Measurements from ENCODE around the gene APOH. TPM values are rescaled to one million over a fixed set of nuclear protein-coding genes. Genes with fewer than 3 reads are reported as not detected.

APOH gene, protein sequence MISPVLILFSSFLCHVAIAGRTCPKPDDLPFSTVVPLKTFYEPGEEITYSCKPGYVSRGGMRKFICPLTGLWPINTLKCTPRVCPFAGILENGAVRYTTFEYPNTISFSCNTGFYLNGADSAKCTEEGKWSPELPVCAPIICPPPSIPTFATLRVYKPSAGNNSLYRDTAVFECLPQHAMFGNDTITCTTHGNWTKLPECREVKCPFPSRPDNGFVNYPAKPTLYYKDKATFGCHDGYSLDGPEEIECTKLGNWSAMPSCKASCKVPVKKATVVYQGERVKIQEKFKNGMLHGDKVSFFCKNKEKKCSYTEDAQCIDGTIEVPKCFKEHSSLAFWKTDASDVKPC
- total RNA-seq, result not detected

DNA sequence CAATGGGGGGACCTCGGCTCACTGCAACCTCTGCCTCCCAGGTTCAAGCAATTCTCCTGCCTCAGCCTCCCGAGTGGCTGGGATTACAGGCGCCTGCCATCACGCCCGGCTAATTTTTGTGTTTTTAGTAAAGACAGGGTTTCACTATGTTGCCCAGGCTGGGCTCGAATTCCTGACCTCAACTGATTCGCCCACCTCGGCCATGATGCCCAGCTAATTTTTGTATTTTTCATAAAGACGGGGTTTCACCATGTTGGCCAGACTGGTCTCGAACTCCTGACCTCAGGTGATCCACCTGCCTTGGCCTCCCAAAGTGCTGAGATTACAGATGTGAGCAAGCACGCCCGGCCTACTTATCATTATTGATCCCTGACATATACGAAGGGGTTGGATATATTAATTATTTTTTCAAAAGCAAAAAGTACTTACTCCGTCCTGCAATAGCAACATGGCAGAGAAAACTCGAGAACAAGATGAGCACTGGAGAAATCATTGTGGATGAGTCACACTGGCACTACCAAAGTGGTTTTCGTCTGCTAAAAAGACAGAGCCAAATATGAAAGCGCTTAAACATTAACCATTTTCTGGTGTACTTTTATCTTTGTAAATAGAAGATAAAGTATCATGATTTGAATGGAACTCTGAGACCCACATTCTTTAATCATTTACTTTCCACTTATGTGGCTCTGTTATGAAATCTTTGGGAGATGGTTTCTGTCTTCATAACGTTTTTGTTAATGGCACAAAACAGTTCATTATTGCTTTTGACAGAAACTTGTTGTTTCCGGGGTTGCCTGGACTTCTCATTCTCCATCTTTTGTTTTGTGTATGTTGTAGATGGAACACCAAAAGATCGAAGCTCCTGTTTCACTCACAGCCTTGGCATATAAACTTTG lies at the start of gene APOH:
Gene APOH (minus strand): TSS at position 529 of the 896 bp plus-strand sequence. CDS start 36 bp downstream, at position 493.
- Mint-ChIP-seq H3K4me3 (no peak within 1 kb of the TSS), H3K4me1 (ENCODE audit: low read depth) (peaks cover 8% of the 10 kb centered on the region), H3K27ac (no peak within 1 kb of the TSS), H3K36me3 (ENCODE audit: insufficient read depth in 2 of 2) (no peaks in the 10 kb centered on the region), H3K9me3 (no peaks in the 10 kb centered on the region), H3K27me3 (ENCODE audit: low read depth) (no peaks in the 10 kb centered on the region)
- no peak for DNase-seq
- ATAC-seq (replicated peaks in 1 of 2), result no peak

DNA sequence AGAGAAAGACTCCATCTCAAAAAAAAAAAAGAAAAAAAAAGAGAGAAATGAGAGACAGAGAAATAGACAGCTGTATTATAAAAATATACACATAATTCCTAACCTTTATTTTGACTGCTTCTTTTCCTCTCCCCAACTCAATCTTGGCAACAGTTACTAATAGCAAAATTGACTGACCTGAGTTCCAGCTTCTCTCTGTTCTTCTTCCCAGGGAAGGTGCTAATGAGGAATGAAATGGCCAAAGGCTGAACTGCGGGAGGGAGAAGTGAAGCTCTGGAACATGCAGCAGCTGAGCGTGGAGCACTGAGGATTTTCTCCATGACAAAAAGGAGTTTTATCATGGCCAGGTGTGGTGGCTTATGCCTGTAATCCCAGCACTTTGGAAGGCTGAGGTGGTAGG lies 48.0 kb upstream of the APOH start:
- ATAC-seq (replicated peaks in 1 of 2) (no peak), DNase-seq (no peak)
- Mint-ChIP-seq H3K27me3 (ENCODE audit: low read depth) (no peaks in the 10 kb centered on the region), H3K4me1 (ENCODE audit: low read depth) (no peaks in the 10 kb centered on the region), H3K36me3 (ENCODE audit: insufficient read depth in 2 of 2) (no peaks in the 10 kb centered on the region), H3K4me3 (no peak overlapping the region), H3K27ac (no peak overlapping the region), H3K9me3 (no peaks in the 10 kb centered on the region)

DNA sequence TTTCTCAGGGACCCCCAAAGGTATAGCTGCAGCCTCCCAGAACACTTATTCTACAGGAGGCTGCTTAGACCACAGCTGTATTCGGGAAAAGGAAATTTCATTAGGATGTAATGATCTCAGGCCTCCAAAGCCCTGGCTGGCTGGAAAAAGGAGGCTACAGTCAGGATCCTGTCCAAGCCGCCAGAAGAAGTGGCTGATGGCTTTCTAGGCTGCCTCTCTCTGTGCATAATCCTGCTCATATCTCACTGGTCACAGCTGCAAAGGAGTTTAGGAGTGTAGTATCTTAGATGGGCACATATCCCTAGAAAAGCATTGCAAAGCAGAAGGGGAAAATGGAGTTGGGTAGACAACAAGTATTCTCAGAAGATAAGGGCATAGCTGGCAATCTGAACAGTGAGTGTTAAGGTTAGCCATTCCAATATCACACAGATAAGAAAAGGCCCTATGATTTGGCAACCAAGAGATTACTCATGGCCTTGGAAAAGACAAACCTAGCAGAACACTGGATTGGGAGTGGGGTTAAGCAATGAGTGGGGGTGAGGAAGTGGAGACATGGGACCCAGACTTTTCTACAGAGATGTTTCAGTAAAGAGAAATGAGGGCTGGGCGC lies 47.2 kb upstream of the APOH start:
- Mint-ChIP-seq H3K36me3 (ENCODE audit: insufficient read depth in 2 of 2) (no peaks in the 10 kb centered on the region), H3K27me3 (ENCODE audit: low read depth) (no peaks in the 10 kb centered on the region), H3K4me1 (ENCODE audit: low read depth) (no peaks in the 10 kb centered on the region), H3K27ac (no peak overlapping the region), H3K4me3 (no peak overlapping the region), H3K9me3 (peaks cover 0 to 1% of the 10 kb centered on the region in 2 donors)
- no peak for ATAC-seq (replicated peaks in 1 of 2)
- DNase-seq, result no peak

DNA sequence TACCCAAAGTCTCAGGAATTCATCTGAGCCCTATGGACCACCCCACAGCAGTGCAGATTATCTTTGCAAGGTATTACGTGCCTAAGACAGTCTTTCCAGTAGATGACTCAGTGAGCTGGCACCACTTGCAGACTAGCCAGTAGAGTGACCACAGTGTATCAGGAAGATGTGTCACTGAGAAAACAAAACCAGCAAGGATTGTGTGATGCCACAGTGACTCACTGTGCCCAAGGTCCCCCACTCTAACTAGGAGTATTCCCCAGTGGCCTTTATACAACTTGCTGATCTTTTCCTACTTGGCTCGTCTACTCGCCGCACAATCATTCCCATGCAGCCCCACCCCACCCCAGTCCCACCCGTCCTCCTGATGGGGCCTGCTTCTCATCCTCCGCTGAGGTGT lies 46.4 kb upstream of the APOH start:
- peaks cover 0 to 2% of the 10 kb centered on the region in 2 donors for H3K36me3 Mint-ChIP-seq (ENCODE audit: insufficient read depth in 2 of 2)
- ATAC-seq (replicated peaks in 1 of 2), result peak; percentile 50 to 77
- peaks cover 0 to 1% of the 10 kb centered on the region in 2 donors for H3K9me3 Mint-ChIP-seq
- no peaks in the 10 kb centered on the region for H3K27me3 Mint-ChIP-seq (ENCODE audit: low read depth)
- no peak overlapping the region for H3K4me3 Mint-ChIP-seq
- no peak for DNase-seq
- no peaks in the 10 kb centered on the region for H3K4me1 Mint-ChIP-seq (ENCODE audit: low read depth)
- H3K27ac Mint-ChIP-seq, result no peak overlapping the region

DNA sequence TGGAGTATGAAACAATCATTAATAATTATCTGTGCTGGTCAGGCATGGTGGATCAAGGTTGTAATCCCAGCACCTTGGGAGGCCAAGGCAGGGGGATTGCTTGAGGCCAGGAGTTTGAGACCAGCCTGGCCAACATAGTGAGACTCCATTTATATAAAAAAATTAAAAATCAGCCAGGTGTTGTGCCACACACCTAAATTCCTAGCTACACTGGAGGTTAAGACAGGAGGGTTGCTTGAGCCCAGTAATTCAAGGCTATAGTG lies 44.3 kb upstream of the APOH start:
- Mint-ChIP-seq H3K27me3 (ENCODE audit: low read depth) (no peaks in the 10 kb centered on the region), H3K27ac (no peak overlapping the region), H3K36me3 (ENCODE audit: insufficient read depth in 2 of 2) (peaks cover 0 to 2% of the 10 kb centered on the region in 2 donors), H3K4me3 (no peak overlapping the region), H3K4me1 (ENCODE audit: low read depth) (no peaks in the 10 kb centered on the region), H3K9me3 (peaks cover 0 to 3% of the 10 kb centered on the region in 2 donors)
- ATAC-seq (replicated peaks in 1 of 2) (no peak), DNase-seq (no peak)

DNA sequence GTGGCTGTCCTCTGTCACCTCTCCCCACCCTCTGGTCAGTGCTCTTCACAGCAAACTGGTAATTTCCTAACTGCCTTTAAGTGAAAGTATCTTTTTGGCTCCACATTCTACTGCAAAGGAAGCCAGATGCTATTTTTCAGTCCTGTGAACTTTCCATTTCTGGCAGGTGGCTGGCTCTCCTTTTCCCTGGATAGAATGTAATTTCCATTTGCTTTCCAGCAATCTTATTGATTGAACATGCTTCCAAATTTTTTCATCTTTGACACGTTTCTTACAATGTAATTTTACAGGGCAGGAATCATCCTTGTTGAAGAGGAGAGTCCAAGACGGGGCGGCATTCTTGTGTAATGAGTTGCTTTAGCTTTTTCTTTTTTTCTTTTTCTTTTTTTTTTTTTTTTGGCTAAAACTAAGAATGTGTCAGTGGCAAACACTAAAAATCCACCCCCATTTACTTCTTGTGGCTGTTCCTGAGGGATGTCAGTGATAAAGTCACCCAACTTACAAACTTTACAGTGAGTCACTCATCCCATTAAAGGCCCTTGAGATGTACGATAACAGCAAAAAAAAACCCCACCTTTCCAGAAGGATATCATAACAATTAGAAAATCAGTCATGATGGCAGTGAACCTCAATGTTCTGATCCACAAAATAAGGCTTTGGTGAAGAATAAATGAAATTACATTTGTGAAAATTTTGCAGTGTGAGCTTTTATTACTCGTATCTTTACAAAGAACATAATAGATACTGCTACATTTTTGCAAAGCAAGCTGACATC lies 43.8 kb upstream of the APOH start:
- no peaks in the 10 kb centered on the region for H3K4me1 Mint-ChIP-seq (ENCODE audit: low read depth)
- ATAC-seq (replicated peaks in 1 of 2) (no peak), DNase-seq (no peak)
- H3K4me3 Mint-ChIP-seq, result no peak overlapping the region
- no peak overlapping the region for H3K27ac Mint-ChIP-seq
- H3K27me3 Mint-ChIP-seq (ENCODE audit: low read depth), result no peaks in the 10 kb centered on the region
- H3K9me3 Mint-ChIP-seq, result peaks cover 0 to 3% of the 10 kb centered on the region in 2 donors
- peaks cover 0 to 2% of the 10 kb centered on the region in 2 donors for H3K36me3 Mint-ChIP-seq (ENCODE audit: insufficient read depth in 2 of 2)

DNA sequence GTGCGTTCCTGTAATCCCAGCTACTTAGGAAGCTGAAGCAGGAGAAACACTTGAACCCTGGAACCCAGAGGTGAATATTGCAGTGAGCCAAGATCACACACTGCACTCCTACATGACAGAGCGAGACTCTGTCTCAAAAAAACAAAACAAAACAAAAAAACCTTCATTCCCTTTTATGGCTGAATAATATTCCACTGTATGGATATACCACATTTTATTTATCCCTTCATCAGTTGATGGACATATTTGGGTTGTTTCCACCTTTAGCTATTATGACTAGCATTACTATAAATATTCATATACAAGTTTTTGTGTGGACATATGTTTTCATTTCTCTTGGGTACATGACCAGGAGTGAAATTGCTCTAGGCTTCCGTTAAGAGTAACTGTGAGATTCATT lies 42.3 kb upstream of the APOH start:
- H3K4me3 Mint-ChIP-seq, result no peak overlapping the region

DNA sequence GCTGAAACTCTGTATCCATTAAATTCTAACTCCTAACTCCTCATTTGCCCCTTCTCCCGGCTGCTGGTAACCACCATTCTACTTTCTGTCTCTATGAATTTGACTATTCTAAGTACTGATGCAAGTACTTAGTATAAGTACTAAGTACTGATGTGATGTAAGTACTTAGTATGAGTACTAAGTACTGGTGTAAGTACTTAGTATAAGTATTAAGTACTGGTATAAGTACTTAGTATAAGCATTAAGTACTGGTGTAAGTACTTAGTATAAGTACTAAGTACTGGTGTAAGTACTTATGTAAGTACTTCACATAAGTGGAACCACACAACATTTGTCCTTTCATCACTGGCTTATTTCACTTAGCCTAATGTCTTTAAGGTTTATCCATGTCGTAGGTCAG lies 40.9 kb upstream of the APOH start:
- DNase-seq, result no peak
- Mint-ChIP-seq H3K4me1 (ENCODE audit: low read depth) (no peaks in the 10 kb centered on the region), H3K36me3 (ENCODE audit: insufficient read depth in 2 of 2) (peaks cover 0 to 2% of the 10 kb centered on the region in 2 donors), H3K4me3 (no peak overlapping the region), H3K9me3 (peaks cover 0 to 3% of the 10 kb centered on the region in 2 donors), H3K27ac (no peak overlapping the region), H3K27me3 (ENCODE audit: low read depth) (no peaks in the 10 kb centered on the region)
- no peak for ATAC-seq (replicated peaks in 1 of 2)

More for the DNA sequence above, 42.3 kb upstream of the APOH start:
- H3K27ac Mint-ChIP-seq, result no peak overlapping the region
- H3K27me3 Mint-ChIP-seq (ENCODE audit: low read depth), result no peaks in the 10 kb centered on the region
- H3K9me3 Mint-ChIP-seq, result peaks cover 0 to 3% of the 10 kb centered on the region in 2 donors
- no peak for DNase-seq
- H3K4me1 Mint-ChIP-seq (ENCODE audit: low read depth), result no peaks in the 10 kb centered on the region
- peaks cover 0 to 2% of the 10 kb centered on the region in 2 donors for H3K36me3 Mint-ChIP-seq (ENCODE audit: insufficient read depth in 2 of 2)
- ATAC-seq (replicated peaks in 1 of 2), result no peak

DNA sequence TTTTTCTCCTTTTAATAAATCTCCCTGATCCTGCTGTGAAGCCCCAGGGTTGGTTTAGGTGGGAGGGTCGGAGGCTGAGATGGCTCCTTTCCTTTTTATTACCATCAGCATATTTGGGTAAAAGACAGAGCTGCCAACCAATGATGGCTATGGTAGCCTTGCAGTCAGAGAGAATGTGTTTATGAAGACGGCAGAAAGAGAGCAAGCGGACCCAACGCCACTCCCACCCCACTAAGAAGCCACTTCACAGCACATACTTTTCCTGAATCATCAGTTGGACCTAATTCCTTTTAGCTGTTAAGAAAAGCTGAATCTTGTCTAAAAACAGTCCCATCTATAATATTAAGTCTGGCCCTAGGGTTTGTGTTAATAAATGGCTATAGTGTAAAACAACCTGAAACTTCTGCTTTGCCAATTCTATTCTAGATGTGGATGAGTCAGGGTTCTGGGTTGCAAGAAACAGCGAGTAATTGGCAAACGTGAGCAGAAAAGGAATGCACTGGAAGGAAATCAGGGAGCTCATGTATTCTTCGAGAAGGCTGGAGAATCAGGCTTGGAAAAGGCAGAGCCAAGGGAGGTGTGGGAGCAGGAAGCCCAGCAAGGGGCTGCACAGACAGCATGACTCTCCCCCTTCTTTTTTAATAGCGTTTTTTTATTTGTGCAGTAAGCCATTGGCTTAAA lies 39.2 kb upstream of the APOH start:
- DNase-seq (no peak), ATAC-seq (replicated peaks in 1 of 2) (no peak)
- H3K4me1 Mint-ChIP-seq (ENCODE audit: low read depth), result peaks cover 10% of the 10 kb centered on the region
- H3K27ac Mint-ChIP-seq, result no peak overlapping the region
- H3K27me3 Mint-ChIP-seq (ENCODE audit: low read depth), result no peaks in the 10 kb centered on the region
- peaks cover 2 to 7% of the 10 kb centered on the region in 2 donors for H3K36me3 Mint-ChIP-seq (ENCODE audit: insufficient read depth in 2 of 2)
- H3K4me3 Mint-ChIP-seq, result no peak overlapping the region
- peaks cover 6% of the 10 kb centered on the region in 2 donors for H3K9me3 Mint-ChIP-seq

DNA sequence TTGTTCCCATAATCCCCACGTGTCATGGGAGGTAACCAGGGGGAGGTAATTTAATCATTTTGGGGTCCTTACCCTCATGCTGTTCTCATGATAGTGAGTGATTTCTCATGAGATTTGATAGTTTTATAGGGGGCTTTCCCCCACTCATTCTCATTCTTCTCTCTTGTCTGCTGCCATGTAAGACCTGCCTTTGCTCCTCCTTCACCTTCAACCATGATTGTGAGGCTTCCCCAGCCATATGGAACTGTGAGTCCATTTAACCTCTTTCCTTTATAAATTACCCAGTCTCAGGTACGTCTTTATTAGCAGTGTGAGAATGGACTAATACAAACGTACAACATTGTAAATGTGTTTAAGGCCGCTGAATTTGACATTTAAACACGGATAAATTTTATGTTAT lies 35.5 kb upstream of the APOH start:
- H3K4me1 Mint-ChIP-seq (ENCODE audit: low read depth), result peaks cover 12% of the 10 kb centered on the region
- no peak for DNase-seq
- H3K9me3 Mint-ChIP-seq, result peaks cover 3 to 6% of the 10 kb centered on the region in 2 donors
- no peaks in the 10 kb centered on the region for H3K27me3 Mint-ChIP-seq (ENCODE audit: low read depth)
- no peak overlapping the region for H3K27ac Mint-ChIP-seq
- peaks cover 2 to 5% of the 10 kb centered on the region in 2 donors for H3K36me3 Mint-ChIP-seq (ENCODE audit: insufficient read depth in 2 of 2)
- no peak for ATAC-seq (replicated peaks in 1 of 2)
- H3K4me3 Mint-ChIP-seq, result no peak overlapping the region

DNA sequence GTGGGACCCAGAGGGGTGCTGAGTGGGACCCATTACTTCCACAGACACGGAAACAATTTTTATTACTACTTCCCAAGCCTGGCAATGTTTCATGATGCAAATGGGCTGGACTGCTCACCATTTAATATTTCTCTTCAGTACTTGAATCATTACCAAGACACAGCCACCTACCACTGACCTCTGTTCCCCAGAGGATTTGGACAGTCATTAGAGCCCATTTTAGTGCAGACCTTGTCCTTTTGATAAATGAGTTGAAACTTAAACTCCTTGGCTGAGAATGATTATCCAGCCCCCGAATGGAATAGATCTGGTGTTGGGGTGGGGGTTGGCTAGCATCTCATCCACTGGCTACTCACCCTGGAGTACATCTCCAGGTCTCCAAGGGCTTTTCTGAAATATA lies 33.6 kb upstream of the APOH start:
- peaks cover 3 to 6% of the 10 kb centered on the region in 2 donors for H3K9me3 Mint-ChIP-seq
- H3K27ac Mint-ChIP-seq, result no peak overlapping the region
- peaks cover 12% of the 10 kb centered on the region for H3K4me1 Mint-ChIP-seq (ENCODE audit: low read depth)
- H3K27me3 Mint-ChIP-seq (ENCODE audit: low read depth), result no peaks in the 10 kb centered on the region
- no peak for DNase-seq
- no peak overlapping the region for H3K4me3 Mint-ChIP-seq
- peaks cover 2 to 5% of the 10 kb centered on the region in 2 donors for H3K36me3 Mint-ChIP-seq (ENCODE audit: insufficient read depth in 2 of 2)
- no peak for ATAC-seq (replicated peaks in 1 of 2)

DNA sequence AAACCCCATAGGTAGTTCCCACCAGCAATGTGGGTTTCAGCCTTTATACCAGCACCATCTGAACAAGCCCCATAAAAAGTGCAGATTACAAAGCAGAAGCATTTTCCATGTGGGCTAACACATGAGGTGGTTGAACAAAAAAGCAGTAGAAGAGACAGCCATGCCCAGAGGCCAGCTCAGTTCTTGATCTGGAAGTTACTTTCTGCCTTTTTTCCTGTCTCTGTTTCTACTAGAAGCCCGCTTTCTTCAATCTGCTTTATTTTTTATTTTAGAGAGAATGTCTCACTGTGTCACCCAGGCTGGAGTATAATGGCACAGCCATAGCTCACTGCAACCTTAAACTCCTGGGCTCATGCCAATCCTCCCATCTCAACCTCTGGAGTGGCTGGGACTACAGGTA lies 31.5 kb upstream of the APOH start:
- DNase-seq, result no peak

More for the DNA sequence above, 31.5 kb upstream of the APOH start:
- peaks cover 3 to 6% of the 10 kb centered on the region in 2 donors for H3K9me3 Mint-ChIP-seq
- no peak overlapping the region for H3K27ac Mint-ChIP-seq
- H3K4me1 Mint-ChIP-seq (ENCODE audit: low read depth), result peaks cover 21% of the 10 kb centered on the region
- no peaks in the 10 kb centered on the region for H3K27me3 Mint-ChIP-seq (ENCODE audit: low read depth)
- H3K4me3 Mint-ChIP-seq, result no peak overlapping the region
- peaks cover 2 to 5% of the 10 kb centered on the region in 2 donors for H3K36me3 Mint-ChIP-seq (ENCODE audit: insufficient read depth in 2 of 2)
- no peak for ATAC-seq (replicated peaks in 1 of 2)

All from activated T-cell treated with anti-CD3 and anti-CD28 coated beads, Interleukin-2, amount 50 U/mL, for 72 hours (primary cell).